ENCODE measurements around the gene NCOA3. TPM values are rescaled to one million over a fixed set of nuclear protein-coding genes. Genes with fewer than 3 reads are reported as not detected.

Gene NCOA3
- total and polyA plus RNA-seq, 8 donors, result 34.5 to 41.5 (median 38.2) TPM

DNA sequence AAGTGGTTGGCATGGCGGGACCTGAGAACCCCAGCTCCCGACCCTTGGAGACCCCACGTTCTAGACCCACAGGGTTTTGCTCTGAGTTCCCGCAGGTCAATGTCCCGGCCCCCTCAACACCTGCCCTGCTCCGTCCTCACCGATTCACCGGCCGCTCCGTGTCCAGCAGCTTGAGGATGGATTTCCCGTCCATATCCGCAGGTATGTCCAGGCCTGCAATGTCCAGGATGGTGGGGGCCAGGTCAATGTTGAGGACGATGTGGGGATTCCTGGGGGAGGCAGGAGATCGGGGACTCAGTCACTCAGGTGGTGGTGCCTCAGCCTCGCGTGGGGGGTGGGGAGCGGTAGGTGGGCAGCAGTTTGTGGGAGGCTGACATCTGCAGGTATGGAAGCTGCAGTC lies 176.8 kb downstream of the NCOA3 start:
- no peak overlapping the region for H3K27ac ChIP-seq
- H3K9me3 ChIP-seq, result no peaks in the 10 kb centered on the region
- no peak for ATAC-seq
- no peak overlapping the region for H3K4me3 ChIP-seq
- no peak for DNase-seq
- intact Hi-C loops (cut with DNase I), result no loop called here
- peaks cover 0 to 8% of the 10 kb centered on the region in 2 donors for H3K4me1 ChIP-seq
- TF ChIP-seq, protein P1, sequence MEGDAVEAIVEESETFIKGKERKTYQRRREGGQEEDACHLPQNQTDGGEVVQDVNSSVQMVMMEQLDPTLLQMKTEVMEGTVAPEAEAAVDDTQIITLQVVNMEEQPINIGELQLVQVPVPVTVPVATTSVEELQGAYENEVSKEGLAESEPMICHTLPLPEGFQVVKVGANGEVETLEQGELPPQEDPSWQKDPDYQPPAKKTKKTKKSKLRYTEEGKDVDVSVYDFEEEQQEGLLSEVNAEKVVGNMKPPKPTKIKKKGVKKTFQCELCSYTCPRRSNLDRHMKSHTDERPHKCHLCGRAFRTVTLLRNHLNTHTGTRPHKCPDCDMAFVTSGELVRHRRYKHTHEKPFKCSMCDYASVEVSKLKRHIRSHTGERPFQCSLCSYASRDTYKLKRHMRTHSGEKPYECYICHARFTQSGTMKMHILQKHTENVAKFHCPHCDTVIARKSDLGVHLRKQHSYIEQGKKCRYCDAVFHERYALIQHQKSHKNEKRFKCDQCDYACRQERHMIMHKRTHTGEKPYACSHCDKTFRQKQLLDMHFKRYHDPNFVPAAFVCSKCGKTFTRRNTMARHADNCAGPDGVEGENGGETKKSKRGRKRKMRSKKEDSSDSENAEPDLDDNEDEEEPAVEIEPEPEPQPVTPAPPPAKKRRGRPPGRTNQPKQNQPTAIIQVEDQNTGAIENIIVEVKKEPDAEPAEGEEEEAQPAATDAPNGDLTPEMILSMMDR (IDR thresholded peaks at IDR 0.05), result no peak
- no peaks in the 10 kb centered on the region for H3K36me3 ChIP-seq
- H3K27me3 ChIP-seq, result no peaks in the 10 kb centered on the region

DNA sequence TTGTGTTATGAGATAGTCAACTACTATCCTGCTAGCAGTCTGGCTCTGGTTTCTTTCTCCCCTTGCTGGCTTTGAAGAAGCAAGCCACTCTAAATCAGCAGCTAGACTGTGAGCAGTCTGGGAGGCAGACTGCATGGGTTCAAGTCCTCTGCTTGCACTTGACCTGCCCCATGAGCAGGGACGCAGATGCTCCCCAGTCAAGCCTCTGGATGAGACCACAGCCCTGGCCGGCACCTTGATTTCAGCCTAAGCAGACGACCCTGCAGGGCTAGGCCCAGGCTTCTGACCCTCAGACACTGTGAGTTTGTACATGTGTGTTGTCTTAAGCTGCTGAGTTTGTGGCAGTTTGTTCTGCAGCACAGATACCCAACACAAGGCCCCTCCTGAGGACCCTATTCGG lies 177.8 kb downstream of the NCOA3 start:
- DNase-seq (no peak), ATAC-seq (no peak)
- H3K9me3 ChIP-seq, result no peaks in the 10 kb centered on the region
- H3K27me3 ChIP-seq, result no peaks in the 10 kb centered on the region
- no peak overlapping the region for H3K4me3 ChIP-seq
- no peak overlapping the region for H3K27ac ChIP-seq
- H3K4me1 ChIP-seq, result peaks cover 0 to 8% of the 10 kb centered on the region in 2 donors
- H3K36me3 ChIP-seq, result no peaks in the 10 kb centered on the region
- intact Hi-C loops (cut with DNase I), result no loop called here
- TF ChIP-seq, protein P1 (IDR thresholded peaks at IDR 0.05), result no peak

DNA sequence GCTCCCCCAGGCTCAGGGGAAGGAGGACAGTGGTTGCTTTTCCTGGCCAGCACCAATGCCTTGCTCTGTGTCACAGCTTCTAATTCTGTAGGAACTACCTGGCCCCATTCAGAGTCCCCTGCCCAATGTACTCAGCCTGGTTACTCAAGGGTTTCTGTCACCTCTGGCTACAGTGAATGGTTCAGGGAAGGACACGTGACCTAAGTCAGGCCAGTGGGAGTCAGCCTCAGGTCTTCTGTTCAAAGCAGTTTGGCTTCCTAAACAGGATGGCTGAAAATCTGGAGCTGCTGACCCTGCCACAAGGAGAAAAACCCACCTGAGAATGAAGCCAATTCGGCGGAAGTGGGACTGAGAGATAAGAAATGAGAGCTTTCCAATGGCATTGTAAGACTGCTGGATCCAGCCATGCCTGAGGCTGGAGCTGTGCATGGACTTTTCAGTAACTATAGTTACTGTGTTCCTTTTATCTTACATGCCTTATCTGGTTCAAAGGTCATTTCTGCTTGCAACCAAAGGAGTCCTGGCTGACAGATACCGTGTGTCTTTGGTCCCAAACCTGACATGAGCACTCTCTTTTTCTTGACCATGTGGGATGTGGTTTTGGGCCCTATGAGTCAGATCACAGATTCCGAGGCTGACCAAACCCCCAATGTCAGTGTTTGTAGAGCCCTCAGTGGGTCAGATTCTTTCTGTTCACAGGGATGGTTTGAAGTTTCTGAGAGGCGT lies 179.3 kb downstream of the NCOA3 start:
- intact Hi-C loops (cut with DNase I), result no loop called here
- Histone ChIP-seq H3K27me3 (no peaks in the 10 kb centered on the region), H3K4me3 (no peak overlapping the region), H3K36me3 (no peaks in the 10 kb centered on the region), H3K4me1 (peaks cover 0 to 8% of the 10 kb centered on the region in 2 donors), H3K27ac (no peak overlapping the region), H3K9me3 (no peaks in the 10 kb centered on the region)
- TF ChIP-seq, protein P1 (IDR thresholded peaks at IDR 0.05), result no peak
- ATAC-seq, result no peak
- no peak for DNase-seq

DNA sequence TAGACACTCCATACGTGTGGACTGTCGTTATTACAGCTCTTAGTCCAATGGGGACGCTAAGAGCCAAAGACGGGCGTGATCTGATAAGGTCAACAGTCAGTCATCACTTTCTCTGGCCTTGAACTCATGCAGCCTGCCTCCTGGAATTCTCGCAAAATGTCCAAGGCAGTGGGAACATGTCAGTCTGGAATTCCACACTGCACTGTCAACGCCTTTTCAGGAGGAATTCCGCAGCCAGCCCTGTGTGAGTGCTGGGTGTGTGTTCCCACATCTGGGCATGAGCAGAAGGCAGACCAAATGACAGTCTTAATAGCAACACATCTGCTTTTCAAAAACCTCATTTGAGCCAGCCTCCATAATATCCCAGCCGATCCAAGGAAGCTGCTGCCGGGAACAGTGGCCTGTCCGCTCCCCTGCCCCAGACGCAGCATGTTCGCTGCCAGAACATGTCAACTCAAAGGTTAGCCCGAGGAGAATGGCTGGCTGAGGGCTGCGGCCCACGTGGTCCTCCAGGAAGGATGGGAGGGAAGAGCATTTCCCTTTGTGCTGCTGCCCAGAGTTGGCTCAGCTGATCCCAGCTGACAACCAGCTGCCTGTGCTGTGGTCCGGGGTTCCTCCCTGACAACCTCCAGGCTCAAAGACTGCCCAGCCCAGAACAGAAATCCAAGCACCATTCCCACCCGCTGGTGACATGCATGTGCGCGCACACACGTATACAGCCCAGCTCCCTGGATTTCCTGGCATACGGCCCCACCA lies 180.5 kb downstream of the NCOA3 start:
- intact Hi-C loops (cut with DNase I), result no loop called here
- TF ChIP-seq, protein P1 (IDR thresholded peaks at IDR 0.05), result no peak
- Histone ChIP-seq H3K27ac (peak overlapping the region; percentile 41 to 53), H3K4me3 (no peak overlapping the region), H3K9me3 (no peaks in the 10 kb centered on the region), H3K36me3 (no peaks in the 10 kb centered on the region), H3K27me3 (no peaks in the 10 kb centered on the region), H3K4me1 (peaks cover 0 to 8% of the 10 kb centered on the region in 2 donors)
- ATAC-seq (peak; percentile 60), DNase-seq (peak; percentile 54 to 85 (median 64))

DNA sequence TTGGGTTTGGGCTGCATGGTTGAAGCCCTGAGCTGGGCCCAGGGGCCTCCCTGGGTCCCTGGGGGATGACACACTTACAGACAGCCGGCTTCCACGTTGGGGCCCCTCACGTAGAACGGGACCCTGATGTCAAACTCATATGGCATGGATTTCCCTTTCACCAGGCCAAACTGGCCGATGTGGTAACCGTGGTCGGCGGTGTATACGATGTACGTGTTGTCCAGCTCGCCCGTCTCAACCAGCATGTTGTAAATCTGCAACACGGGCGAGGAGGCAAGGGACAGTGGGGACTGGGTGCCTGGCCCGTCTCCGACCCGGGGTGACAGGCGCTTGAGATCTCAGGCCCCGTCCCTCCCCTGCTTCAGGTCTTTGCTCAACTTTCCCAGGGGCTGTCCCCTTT lies 181.2 kb downstream of the NCOA3 start:
- no peaks in the 10 kb centered on the region for H3K9me3 ChIP-seq
- no peaks in the 10 kb centered on the region for H3K27me3 ChIP-seq
- TF ChIP-seq, protein P1 (IDR thresholded peaks at IDR 0.05), result no peak
- no peaks in the 10 kb centered on the region for H3K36me3 ChIP-seq
- H3K27ac ChIP-seq, result peak overlapping the region in 1 of 2 donors; percentile 53
- intact Hi-C loops (cut with DNase I), result no loop called here
- H3K4me1 ChIP-seq, result peaks cover 0 to 8% of the 10 kb centered on the region in 2 donors
- ATAC-seq (no peak), DNase-seq (no peak)
- no peak overlapping the region for H3K4me3 ChIP-seq
